AG10803 (cell line): ENCODE data around the gene CCNY.

Experiments
- DNase-seq: peaks from one replicate; pipeline ENCODE4 v3.0.0; 2010; ENCODE audit warnings: low read depth
- H3K4me3 ChIP-seq: 2 replicates; pipeline ENCODE4 v1.5.1; 2011; ENCODE audit warnings: mild to moderate bottlenecking, low read length, control low read depth
- CTCF ChIP-seq: conservative IDR thresholded peaks from 2 replicates; pipeline ENCODE4 v1.5.1; 2011; ENCODE audit warnings: mild to moderate bottlenecking, low read length, control low read depth, inconsistent platforms

CCNY gene

GRCh38 chr10:35391153-35391953 lies 55.0 kb downstream of the CCNY start:
- no peak overlapping the region for H3K4me3 ChIP-seq
- no peak for DNase-seq

GRCh38 chr10:35391954-35392262 lies 55.6 kb downstream of the CCNY start:
- TF ChIP-seq CTCF: no peak
- DNase-seq: no peak
- no peak overlapping the region for H3K4me3 ChIP-seq

More at GRCh38 chr10:35391153-35391953, 55.0 kb downstream of the CCNY start:
- no peak for TF ChIP-seq CTCF

DNA sequence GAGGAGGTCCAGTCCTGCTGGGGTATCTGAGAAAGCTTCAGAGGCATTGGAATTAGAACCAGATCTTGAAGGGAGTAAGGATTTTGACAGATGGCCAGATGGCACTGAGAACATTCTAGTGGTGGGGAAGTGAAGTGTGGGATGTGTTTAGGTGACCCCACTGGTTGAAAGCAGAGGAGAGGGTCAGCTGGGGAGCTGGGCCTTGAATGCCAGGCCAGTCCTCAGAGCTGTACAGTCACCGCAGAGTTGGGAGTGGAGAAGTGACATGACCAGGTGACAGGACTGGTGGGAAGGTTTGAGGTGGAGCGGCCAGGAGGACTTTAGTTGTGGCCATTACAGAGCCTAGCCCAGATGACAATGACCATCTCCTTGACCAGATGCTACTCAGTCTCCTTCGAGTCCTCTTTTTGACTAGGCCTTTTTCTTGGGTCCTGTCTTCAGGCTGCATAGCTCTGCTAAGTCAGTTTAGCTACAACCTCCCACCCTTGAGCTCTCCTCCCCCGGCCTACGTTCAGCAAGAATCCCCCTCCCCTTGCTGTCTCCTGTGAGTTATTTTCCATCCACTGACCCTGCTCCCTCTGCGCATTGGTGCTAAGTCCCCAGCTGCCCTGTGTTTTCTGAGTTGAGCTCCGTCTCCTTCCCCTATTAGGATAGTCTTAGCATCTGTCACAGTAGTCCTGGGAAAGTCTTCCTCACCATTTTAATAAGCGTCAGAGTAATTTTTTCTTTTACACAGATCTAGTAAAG lies 56.3 kb downstream of the CCNY start:
- DNase-seq: no peak
- no peak for TF ChIP-seq CTCF
- no peak overlapping the region for H3K4me3 ChIP-seq

GRCh38 chr10:35394411-35394851 lies 58.1 kb downstream of the CCNY start:
- H3K4me3 ChIP-seq: no peak overlapping the region
- no peak for TF ChIP-seq CTCF
- DNase-seq: no peak

GRCh38 chr10:35394934-35395333 lies 58.6 kb downstream of the CCNY start:
- no peak overlapping the region for H3K4me3 ChIP-seq
- no peak for TF ChIP-seq CTCF
- no peak for DNase-seq

DNA sequence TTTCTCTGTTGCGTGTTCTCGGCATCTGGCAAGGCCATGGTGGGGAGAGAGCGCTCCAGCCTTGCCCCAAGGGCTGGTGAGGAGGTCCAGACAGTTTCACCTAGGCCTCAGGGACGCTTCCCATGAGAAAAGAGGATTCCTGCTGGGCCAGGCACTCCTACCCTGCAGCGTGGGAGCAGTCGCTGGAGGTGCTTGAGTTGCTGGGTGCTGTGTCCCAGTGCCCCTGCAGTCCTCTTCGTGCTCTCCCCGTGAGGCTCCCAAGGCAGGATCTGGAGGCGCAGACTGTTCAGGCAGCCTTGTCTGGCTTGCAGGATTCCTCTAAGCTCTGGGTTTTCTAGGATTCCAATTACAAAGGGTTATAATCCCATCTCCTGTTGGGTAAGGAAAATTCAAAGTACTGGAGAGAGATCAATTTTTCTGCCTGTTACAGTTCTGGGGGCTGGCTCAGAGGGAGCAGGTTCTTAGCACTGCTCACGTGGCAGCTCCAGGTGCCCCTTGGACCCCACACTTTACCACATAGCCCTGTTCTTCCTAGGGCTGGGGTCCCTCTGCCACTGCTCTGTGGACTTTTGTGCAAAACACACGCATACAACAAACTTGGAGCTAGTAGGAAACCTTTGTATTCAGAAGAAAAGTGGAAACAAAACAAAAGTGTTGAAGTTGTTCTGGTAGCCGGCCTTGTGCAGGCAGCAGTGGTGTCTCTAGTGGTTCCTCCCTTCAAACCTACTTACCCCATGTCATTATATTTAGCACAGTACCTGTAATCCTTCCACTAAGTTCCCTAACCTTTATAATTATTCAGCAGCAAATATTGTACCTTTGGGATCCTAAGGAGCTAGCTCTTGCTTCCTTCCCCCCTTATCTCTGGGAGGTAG lies 60.5 kb downstream of the CCNY start:
- DNase-seq: no peak
- H3K4me3 ChIP-seq: no peak overlapping the region
- TF ChIP-seq CTCF: no peak
